Endothelial cell of umbilical vein (primary cell): ENCODE results near the gene FMNL1. TPM values are rescaled to one million over a fixed set of nuclear protein-coding genes. Genes with fewer than 3 reads are reported as not detected.

Experiments
- BruUV-seq: library from RNA; stranded (reverse); fragments of 400-500 nt; replicated peaks from 2 replicates; lab custom pipeline; 2021; lab: Mats Ljungman, UMichigan
- CTCF ChIA-PET: fragments of 300-600, 350-600 bp; sonication (Branson Sonifier 250); formaldehyde crosslinking; loops from one replicate; lab custom pipeline; 2021; ENCODE audit warnings: antibody characterized with exemption, inconsistent platforms; lab: Charles Lee
- POLR2A ChIA-PET: fragments of 300-600, 350-600 bp; sonication (Branson Sonifier 250); formaldehyde crosslinking; loops from one replicate; lab custom pipeline; 2021; ENCODE audit warnings: antibody characterized with exemption, inconsistent platforms; lab: Charles Lee
- DNase-seq: peaks from one replicate; pipeline ENCODE4 v3.0.0-alpha.2; 2011; ENCODE audit warnings: low read depth, low spot score
- FAIRE-seq: peaks from 2 replicates; lab custom pipeline; 2011; peaks lifted over from hg19 to GRCh38; lab: Jason Lieb, UNC
- H2AFZ ChIP-seq: 2 replicates; pipeline ENCODE4 v1.6.0; 2012; ENCODE audit warnings: low read depth, low read length, control low read depth, inconsistent platforms
- H3K27ac ChIP-seq: 2 replicates; pipeline ENCODE4 v1.5.1; 2011; ENCODE audit warnings: low read depth, mild to moderate bottlenecking, control low read depth, low read length, moderate library complexity; ENCODE audit not compliant: insufficient read depth
- H3K27me3 ChIP-seq, 2 experiments: 2 replicates each; pipeline versions ENCODE4 v1.6.0 to v1.6.1; 2011; ENCODE audit warnings: low read length in 2 of 2, mixed read lengths in 1 of 2; ENCODE audit not compliant: control insufficient read depth in 2 of 2, insufficient read depth in 2 of 2
- H3K36me3 ChIP-seq, 2 experiments: 2 replicates in 1 of 2; 3 replicates in 1 of 2; pipeline ENCODE4 v1.5.1; 2011; ENCODE audit warnings: low read length in 2 of 2, mild to moderate bottlenecking in 1 of 2, moderate library complexity in 1 of 2; ENCODE audit not compliant: control insufficient read depth in 2 of 2, insufficient read depth in 2 of 2; ENCODE audit errors: extremely low read depth in 1 of 2
- H3K4me1 ChIP-seq: 3 replicates; pipeline ENCODE4 v1.5.1; 2011; ENCODE audit warnings: mild to moderate bottlenecking, low read length; ENCODE audit not compliant: control insufficient read depth, insufficient read depth; ENCODE audit errors: extremely low read depth
- H3K4me2 ChIP-seq: 2 replicates; pipeline ENCODE4 v1.6.1; 2011; ENCODE audit warnings: low read length, control low read depth, mixed read lengths; ENCODE audit not compliant: insufficient read depth
- H3K4me3 ChIP-seq, 3 experiments: fragments of 200-600 bp in 1 of 3; sonication (generic), shearing (Covaris generic) in 1 of 3; replicated peaks in 1 of 3; 2 replicates each; pipeline ENCODE4 v1.5.1; 2011 to 2016; ENCODE audit warnings: control low read depth in 3 of 3, low read length in 3 of 3, mild to moderate bottlenecking in 2 of 3, inconsistent platforms in 1 of 3, low read depth in 1 of 3, moderate library complexity in 1 of 3; ENCODE audit not compliant: insufficient read depth in 1 of 3
- H3K79me2 ChIP-seq: 2 replicates; pipeline ENCODE4 v1.6.0; 2012; ENCODE audit warnings: low read length, inconsistent platforms; ENCODE audit not compliant: control insufficient read depth, insufficient read depth
- H3K9ac ChIP-seq: replicated peaks from 2 replicates; pipeline ENCODE3; 2011; ENCODE audit warnings: low read length, control low read depth; ENCODE audit not compliant: insufficient read depth; ENCODE audit errors: extremely low read depth
- H3K9me1 ChIP-seq: replicated peaks from 3 replicates; pipeline ENCODE4 v1.6.0; 2011; ENCODE audit warnings: mild to moderate bottlenecking, low read length; ENCODE audit not compliant: control insufficient read depth, insufficient read depth; ENCODE audit errors: extremely low read depth
- H3K9me3 ChIP-seq: replicated peaks from 2 replicates; pipeline ENCODE4 v1.5.1; 2012; ENCODE audit warnings: low read length, inconsistent platforms; ENCODE audit not compliant: control insufficient read depth, insufficient read depth
- H4K20me1 ChIP-seq: replicated peaks from 2 replicates; pipeline ENCODE3; 2011; ENCODE audit warnings: mild to moderate bottlenecking, low read length; ENCODE audit not compliant: control insufficient read depth, insufficient read depth; ENCODE audit errors: extremely low read depth
- CTCF ChIP-seq, 2 donors: IDR thresholded peaks; 1 replicate in 1 of 2; 2 replicates in 1 of 2; pipeline ENCODE4 v1.5.1; 2011; ENCODE audit warnings: low read length in 2 of 2, mild to moderate bottlenecking in 2 of 2, moderate library complexity in 2 of 2, control low read depth in 1 of 2, inconsistent platforms in 1 of 2, low read depth in 1 of 2; ENCODE audit not compliant: insufficient read depth in 1 of 2; ENCODE audit errors: extremely low read depth in 1 of 2
- EZH2 ChIP-seq: IDR thresholded peaks from 2 replicates; pipeline ENCODE4 v1.6.1; 2012; ENCODE audit warnings: borderline replicate concordance, low read depth, mild to moderate bottlenecking, moderate library complexity, low read length, inconsistent platforms; ENCODE audit not compliant: severe bottlenecking
- FOS ChIP-seq: IDR thresholded peaks from 2 replicates; pipeline ENCODE4 v1.6.1; 2011; ENCODE audit warnings: mild to moderate bottlenecking, low read length, moderate library complexity, borderline replicate concordance; ENCODE audit not compliant: insufficient read depth
- GATA2 ChIP-seq: IDR thresholded peaks from 2 replicates; pipeline ENCODE4 v1.7.0; 2011; ENCODE audit warnings: low read depth, mild to moderate bottlenecking, moderate library complexity, mixed read lengths, low read length; ENCODE audit not compliant: insufficient read length, insufficient read depth
- JUN ChIP-seq: IDR thresholded peaks from 2 replicates; pipeline ENCODE4 v1.6.1; 2011; ENCODE audit warnings: borderline replicate concordance, low read depth; ENCODE audit not compliant: insufficient read length, insufficient read depth
- MAX ChIP-seq: IDR thresholded peaks from 2 replicates; pipeline ENCODE4 v1.6.1; 2011; ENCODE audit not compliant: insufficient read depth, insufficient read length
- MYC ChIP-seq: IDR thresholded peaks from one replicate; pipeline ENCODE4 v1.6.1; 2011; ENCODE audit warnings: mild to moderate bottlenecking, low read depth, low read length
- POLR2A ChIP-seq: IDR thresholded peaks from 2 replicates; pipeline ENCODE4 v1.6.1; 2012; ENCODE audit warnings: low read depth, mild to moderate bottlenecking, control low read depth, low read length
- POLR2AphosphoS5 ChIP-seq: IDR thresholded peaks from 2 replicates; pipeline ENCODE4 v1.6.1; 2012; ENCODE audit warnings: low read depth, mild to moderate bottlenecking, control low read depth, low read length, moderate library complexity; ENCODE audit not compliant: insufficient read depth
- dilution Hi-C: fragments of 300-500 bp; cut with MboI; formaldehyde crosslinking; loops from one replicate; pipeline ENCODE4 v1.15.0; 2019; ENCODE audit warnings: low sequenced_read_pairs; ENCODE audit not compliant: extremely low pct_ligation_motif_present
- intact Hi-C: fragments of 100-400 bp; cut with micrococcal nuclease; formaldehyde crosslinking; loops from one replicate; pipeline ENCODE4 v1.10.0; 2022
- polyA plus RNA-seq, 4 experiments: library from polyadenylated mRNA; depleted of rRNA in 3 of 4; stranded (reverse) in 3 of 4; unstranded in 1 of 4; fragments of >200 nt; gene quantifications; 2 replicates each; pipeline versions ENCODE4 v1.2.1 to v1.2.3, GENCODE V29; 2011 to 2012; ENCODE audit warnings: missing spikeins in 1 of 4
- total RNA-seq: library from RNA; stranded (reverse); gene quantifications from 2 replicates; pipeline ENCODE4 v1.2.3, GENCODE V29; 2021

Gene FMNL1
- total and polyA plus RNA-seq, 2 donors (not counting 3 experiments of a cell fraction or from before 2014, with no cell fraction given) = 0.95 to 1.6 TPM

- Histone ChIP-seq H2AFZ (no peak overlapping the region), H3K79me2 (peaks cover 46% of the 10 kb centered on the region), H4K20me1 (no peaks in the 10 kb centered on the region), H3K9ac (no peak overlapping the region), H3K4me2 (peak overlapping the region; percentile 28), H3K4me3 (no peak overlapping the region), H3K4me1 (peaks cover 45% of the 10 kb centered on the region), H3K9me3 (no peaks in the 10 kb centered on the region), H3K27me3 (no peaks in the 10 kb centered on the region), H3K9me1 (no peaks in the 10 kb centered on the region), H3K27ac (no peak overlapping the region), H3K36me3 (no peaks in the 10 kb centered on the region)
- CTCF ChIA-PET = interaction anchor here (1.0 to 5.3 kb wide), 4 partner anchors 19 to 88 kb away, joined by 3 to 69 read pairs (median 5); partner anchors contain the start of gene MAP3K14
- intact Hi-C loops = loop anchor here (1.0 kb wide), 1 partner anchor 21 kb away; the partner anchor contains the start of gene MAP3K14
- no peak for TF ChIP-seq MYC
- no peak for TF ChIP-seq POLR2A
- TF ChIP-seq FOS = peak; percentile 77
- TF ChIP-seq POLR2AphosphoS5 = peak; percentile 16
- peak; percentile 25 for TF ChIP-seq JUN
- no peak for TF ChIP-seq GATA2
- no peak for TF ChIP-seq EZH2
- no peak for TF ChIP-seq MAX
- no peak for TF ChIP-seq CTCF (IDR thresholded peaks at IDR 0.05; ENCODE audit: extremely low read depth in 1 of 2, insufficient read depth in 1 of 2, low read depth in 1 of 2, low read length in 2 of 2)
- dilution Hi-C loops = no loop called here
- FAIRE-seq = peak; percentile 95
- POLR2A ChIA-PET = no interaction called here
- BruUV-seq = no TSS peak
- DNase-seq = peak; percentile 52
Measured at GRCh38 chr17:45296003-45296832, 74.5 kb downstream of the FMNL1 start.
